Tibial nerve (tissue), 4 donors: ENCODE measurements around the gene IL1RL1.

Source experiments
- CTCF ChIP-seq, 5 experiments: fragments of 200-600 bp in 3 of 5; fragments of 450-650 bp in 2 of 5; sonication (generic) in 3 of 5; IDR thresholded peaks; one replicate each; pipeline ENCODE4 v1.5.1; 2016 to 2019; ENCODE audit warnings: antibody characterized with exemption in 5 of 5, mild to moderate bottlenecking in 3 of 5, moderate library complexity in 2 of 5
- EP300 ChIP-seq, 2 donors: sonication (generic); formaldehyde crosslinking; IDR thresholded peaks; one replicate each; pipeline ENCODE4 v1.6.1; 2017; ENCODE audit warnings: antibody characterized with exemption in 2 of 2, mild to moderate bottlenecking in 1 of 2
- POLR2A ChIP-seq, 2 donors: fragments of 450-650 bp; IDR thresholded peaks; one replicate each; pipeline ENCODE4 v1.6.1; 2017; ENCODE audit warnings: antibody characterized with exemption in 2 of 2, mild to moderate bottlenecking in 2 of 2, moderate library complexity in 2 of 2

- TF ChIP-seq CTCF (IDR thresholded peaks at IDR 0.05) (no peak), POLR2A (IDR thresholded peaks at IDR 0.05) (no peak), EP300 (IDR thresholded peaks at IDR 0.05) (no peak)
Measured at GRCh38 chr2:102289129-102289528, 22.2 kb upstream of the IL1RL1 start.
